ENCODE results near the gene ERP44.
"Not testable (repeated sequence)": the region's sequence is repeated elsewhere in the genome, so short reads cannot be mapped to it uniquely, and the experiment has no call there.

ERP44 gene

DNA sequence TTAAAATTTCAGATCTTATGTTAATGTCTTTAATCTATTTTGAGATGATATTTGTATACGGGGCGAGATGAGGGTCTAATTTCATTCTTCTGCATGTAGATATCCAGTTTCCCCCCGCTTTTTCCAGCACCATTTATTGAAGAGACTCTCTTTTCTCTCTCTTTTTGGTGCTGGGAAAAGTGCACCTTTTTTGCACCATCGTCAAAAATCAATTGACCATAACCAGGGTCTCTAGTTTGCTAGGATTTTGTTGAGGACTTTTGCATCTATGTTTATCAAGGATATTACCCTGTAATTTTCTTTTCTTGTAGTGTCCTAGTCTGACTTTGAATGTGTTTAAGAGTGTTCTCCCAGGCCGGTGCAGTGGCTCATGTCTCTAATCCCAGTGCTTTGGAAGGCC, 99.0 kb downstream of the ERP44 start:
- TF ChIP-seq SPI1 (IDR thresholded peaks at IDR 0.05; ENCODE audit: borderline replicate concordance, low read depth) (no peak), GABPA (IDR thresholded peaks at IDR 0.05; ENCODE audit: low read depth) (no peak), POLR2AphosphoS5 (IDR thresholded peaks at IDR 0.05; ENCODE audit: low read depth) (no peak)
- TF ChIP-seq, protein P1, sequence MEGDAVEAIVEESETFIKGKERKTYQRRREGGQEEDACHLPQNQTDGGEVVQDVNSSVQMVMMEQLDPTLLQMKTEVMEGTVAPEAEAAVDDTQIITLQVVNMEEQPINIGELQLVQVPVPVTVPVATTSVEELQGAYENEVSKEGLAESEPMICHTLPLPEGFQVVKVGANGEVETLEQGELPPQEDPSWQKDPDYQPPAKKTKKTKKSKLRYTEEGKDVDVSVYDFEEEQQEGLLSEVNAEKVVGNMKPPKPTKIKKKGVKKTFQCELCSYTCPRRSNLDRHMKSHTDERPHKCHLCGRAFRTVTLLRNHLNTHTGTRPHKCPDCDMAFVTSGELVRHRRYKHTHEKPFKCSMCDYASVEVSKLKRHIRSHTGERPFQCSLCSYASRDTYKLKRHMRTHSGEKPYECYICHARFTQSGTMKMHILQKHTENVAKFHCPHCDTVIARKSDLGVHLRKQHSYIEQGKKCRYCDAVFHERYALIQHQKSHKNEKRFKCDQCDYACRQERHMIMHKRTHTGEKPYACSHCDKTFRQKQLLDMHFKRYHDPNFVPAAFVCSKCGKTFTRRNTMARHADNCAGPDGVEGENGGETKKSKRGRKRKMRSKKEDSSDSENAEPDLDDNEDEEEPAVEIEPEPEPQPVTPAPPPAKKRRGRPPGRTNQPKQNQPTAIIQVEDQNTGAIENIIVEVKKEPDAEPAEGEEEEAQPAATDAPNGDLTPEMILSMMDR (IDR thresholded peaks at IDR 0.05; ENCODE audit: insufficient read depth, low read length), result no peak
- TF ChIP-seq, protein P2, sequence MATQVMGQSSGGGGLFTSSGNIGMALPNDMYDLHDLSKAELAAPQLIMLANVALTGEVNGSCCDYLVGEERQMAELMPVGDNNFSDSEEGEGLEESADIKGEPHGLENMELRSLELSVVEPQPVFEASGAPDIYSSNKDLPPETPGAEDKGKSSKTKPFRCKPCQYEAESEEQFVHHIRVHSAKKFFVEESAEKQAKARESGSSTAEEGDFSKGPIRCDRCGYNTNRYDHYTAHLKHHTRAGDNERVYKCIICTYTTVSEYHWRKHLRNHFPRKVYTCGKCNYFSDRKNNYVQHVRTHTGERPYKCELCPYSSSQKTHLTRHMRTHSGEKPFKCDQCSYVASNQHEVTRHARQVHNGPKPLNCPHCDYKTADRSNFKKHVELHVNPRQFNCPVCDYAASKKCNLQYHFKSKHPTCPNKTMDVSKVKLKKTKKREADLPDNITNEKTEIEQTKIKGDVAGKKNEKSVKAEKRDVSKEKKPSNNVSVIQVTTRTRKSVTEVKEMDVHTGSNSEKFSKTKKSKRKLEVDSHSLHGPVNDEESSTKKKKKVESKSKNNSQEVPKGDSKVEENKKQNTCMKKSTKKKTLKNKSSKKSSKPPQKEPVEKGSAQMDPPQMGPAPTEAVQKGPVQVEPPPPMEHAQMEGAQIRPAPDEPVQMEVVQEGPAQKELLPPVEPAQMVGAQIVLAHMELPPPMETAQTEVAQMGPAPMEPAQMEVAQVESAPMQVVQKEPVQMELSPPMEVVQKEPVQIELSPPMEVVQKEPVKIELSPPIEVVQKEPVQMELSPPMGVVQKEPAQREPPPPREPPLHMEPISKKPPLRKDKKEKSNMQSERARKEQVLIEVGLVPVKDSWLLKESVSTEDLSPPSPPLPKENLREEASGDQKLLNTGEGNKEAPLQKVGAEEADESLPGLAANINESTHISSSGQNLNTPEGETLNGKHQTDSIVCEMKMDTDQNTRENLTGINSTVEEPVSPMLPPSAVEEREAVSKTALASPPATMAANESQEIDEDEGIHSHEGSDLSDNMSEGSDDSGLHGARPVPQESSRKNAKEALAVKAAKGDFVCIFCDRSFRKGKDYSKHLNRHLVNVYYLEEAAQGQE (IDR thresholded peaks at IDR 0.05; ENCODE audit: insufficient replicate concordance, low read depth), result no peak
- no peak overlapping the region for H3K4me3 ChIP-seq (replicated peaks; ENCODE audit: insufficient read depth, low read length)
- DNase-seq (ENCODE audit: low read depth in 1 of 2, low spot score in 1 of 2), result no peak
- H3K27ac ChIP-seq (replicated peaks), result no peak overlapping the region
- no peaks in the 10 kb centered on the region for H3K27me3 ChIP-seq (ENCODE audit: insufficient read depth, poor library complexity, severe bottlenecking)

DNA sequence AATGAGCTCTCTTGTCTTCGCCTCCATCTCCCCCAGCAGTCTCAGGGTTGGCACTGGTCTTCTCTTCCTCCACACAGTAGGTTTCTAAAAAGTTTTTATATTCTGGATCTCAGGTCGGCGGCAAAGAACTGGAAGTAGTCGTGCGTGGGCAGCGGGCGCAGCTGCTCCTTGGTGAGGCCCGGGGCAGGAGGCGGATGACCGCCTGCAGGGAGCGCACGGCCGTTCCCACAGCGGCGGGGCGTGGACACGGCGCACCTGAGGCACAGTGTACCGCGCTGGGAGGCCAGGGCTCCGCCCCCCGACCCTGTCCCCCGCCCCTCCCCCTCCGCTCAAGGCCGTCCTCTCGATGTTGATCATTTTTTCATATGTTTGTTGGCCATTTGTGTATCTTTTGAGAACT, 99.9 kb downstream of the ERP44 start:
- no peaks in the 10 kb centered on the region for H3K27me3 ChIP-seq (ENCODE audit: insufficient read depth, poor library complexity, severe bottlenecking)
- no peak overlapping the region for H3K27ac ChIP-seq (replicated peaks)
- no peak overlapping the region for H3K4me3 ChIP-seq (replicated peaks; ENCODE audit: insufficient read depth, low read length)
- DNase-seq (ENCODE audit: low read depth in 1 of 2, low spot score in 1 of 2), result no peak
- TF ChIP-seq POLR2AphosphoS5 (IDR thresholded peaks at IDR 0.05; ENCODE audit: low read depth) (no peak), GABPA (IDR thresholded peaks at IDR 0.05; ENCODE audit: low read depth) (no peak), SPI1 (IDR thresholded peaks at IDR 0.05; ENCODE audit: borderline replicate concordance, low read depth) (no peak)
- TF ChIP-seq, protein P2 (IDR thresholded peaks at IDR 0.05; ENCODE audit: insufficient replicate concordance, low read depth), result no peak
- TF ChIP-seq, protein P1 (IDR thresholded peaks at IDR 0.05; ENCODE audit: insufficient read depth, low read length), result no peak

DNA sequence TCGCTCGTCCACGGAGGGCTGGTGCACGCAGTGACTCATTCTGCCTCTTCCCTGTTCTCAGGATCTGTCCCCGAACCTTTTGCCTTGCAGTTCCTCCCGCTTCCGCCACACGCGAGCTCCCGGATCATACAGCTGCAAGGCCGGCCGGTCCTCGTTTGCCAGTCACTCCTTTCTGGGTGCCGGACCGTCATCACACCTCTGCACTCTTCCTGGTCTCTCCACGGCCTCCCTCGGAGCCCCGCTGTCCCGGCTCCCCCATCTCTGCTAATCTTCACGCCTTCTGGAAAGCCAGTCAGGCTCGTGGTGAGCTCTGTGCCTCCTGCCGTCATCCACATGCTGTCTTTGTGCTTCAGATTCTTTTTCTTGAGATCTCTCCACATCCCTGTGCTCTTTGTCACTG, 100.5 kb downstream of the ERP44 start:
- Histone ChIP-seq H3K4me3 (replicated peaks; ENCODE audit: insufficient read depth, low read length) (no peak overlapping the region), H3K27ac (replicated peaks) (no peak overlapping the region), H3K27me3 (ENCODE audit: insufficient read depth, poor library complexity, severe bottlenecking) (no peaks in the 10 kb centered on the region)
- TF ChIP-seq, protein P2 (IDR thresholded peaks at IDR 0.05; ENCODE audit: insufficient replicate concordance, low read depth), result no peak
- TF ChIP-seq, protein P1 (IDR thresholded peaks at IDR 0.05; ENCODE audit: insufficient read depth, low read length), result no peak
- TF ChIP-seq GABPA (IDR thresholded peaks at IDR 0.05; ENCODE audit: low read depth) (no peak), SPI1 (IDR thresholded peaks at IDR 0.05; ENCODE audit: borderline replicate concordance, low read depth) (no peak), POLR2AphosphoS5 (IDR thresholded peaks at IDR 0.05; ENCODE audit: low read depth) (no peak)
- no peak for DNase-seq (ENCODE audit: low read depth in 1 of 2, low spot score in 1 of 2)

DNA sequence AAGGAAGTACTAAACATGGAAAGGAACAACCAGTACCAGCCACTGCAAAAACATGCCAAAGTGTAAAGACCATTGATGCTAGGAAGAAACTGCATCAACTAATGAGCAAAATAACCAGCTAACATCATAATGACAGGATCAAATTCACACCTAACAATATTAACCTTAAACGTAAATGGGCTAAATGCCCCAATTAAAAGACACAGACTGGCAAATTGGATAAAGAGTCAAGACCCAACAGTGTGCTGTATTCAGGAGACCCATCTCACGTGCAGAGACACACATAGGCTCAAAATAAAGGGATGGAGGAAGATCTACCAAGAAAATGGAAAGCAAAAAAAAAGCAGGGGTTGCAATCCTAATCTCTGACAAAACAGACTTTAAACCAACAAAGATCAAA, 108.3 kb downstream of the ERP44 start:
- not testable (repeated sequence) for H3K27ac ChIP-seq (replicated peaks); H3K4me3 ChIP-seq (replicated peaks; ENCODE audit: insufficient read depth, low read length); H3K27me3 ChIP-seq (ENCODE audit: insufficient read depth, poor library complexity, severe bottlenecking); DNase-seq (ENCODE audit: low read depth in 1 of 2, low spot score in 1 of 2)
